ENCODE data around the gene MYBPHL. TPM values are rescaled to one million over a fixed set of nuclear protein-coding genes. Genes with fewer than 3 reads are reported as not detected.

Gene MYBPHL
- total and polyA plus RNA-seq, 2 of the 13 experiments (the other 11 are each of a cell fraction or from before 2014, with no cell fraction given): 3.7 to 3.8 TPM

DNA sequence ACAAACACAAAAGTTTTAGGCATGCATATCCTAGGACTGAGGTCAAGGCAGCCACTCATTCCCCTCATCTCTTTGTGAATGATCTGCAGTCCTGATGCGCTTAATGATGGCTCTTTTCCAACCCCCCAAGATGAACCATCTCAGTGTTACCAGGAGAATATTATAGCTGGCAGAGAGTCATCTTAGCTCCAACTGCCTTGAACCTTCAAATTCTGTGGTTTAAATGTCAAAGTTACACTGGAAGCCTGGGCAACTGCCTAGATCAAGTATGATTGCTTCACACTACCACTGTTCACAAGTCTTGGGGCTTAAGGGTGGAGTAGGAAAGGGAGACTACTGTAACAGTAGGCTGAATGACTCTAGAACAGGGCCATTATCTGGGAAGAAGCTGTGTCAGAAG, 8.0 kb upstream of the MYBPHL start:
- TF ChIP-seq, protein P1, sequence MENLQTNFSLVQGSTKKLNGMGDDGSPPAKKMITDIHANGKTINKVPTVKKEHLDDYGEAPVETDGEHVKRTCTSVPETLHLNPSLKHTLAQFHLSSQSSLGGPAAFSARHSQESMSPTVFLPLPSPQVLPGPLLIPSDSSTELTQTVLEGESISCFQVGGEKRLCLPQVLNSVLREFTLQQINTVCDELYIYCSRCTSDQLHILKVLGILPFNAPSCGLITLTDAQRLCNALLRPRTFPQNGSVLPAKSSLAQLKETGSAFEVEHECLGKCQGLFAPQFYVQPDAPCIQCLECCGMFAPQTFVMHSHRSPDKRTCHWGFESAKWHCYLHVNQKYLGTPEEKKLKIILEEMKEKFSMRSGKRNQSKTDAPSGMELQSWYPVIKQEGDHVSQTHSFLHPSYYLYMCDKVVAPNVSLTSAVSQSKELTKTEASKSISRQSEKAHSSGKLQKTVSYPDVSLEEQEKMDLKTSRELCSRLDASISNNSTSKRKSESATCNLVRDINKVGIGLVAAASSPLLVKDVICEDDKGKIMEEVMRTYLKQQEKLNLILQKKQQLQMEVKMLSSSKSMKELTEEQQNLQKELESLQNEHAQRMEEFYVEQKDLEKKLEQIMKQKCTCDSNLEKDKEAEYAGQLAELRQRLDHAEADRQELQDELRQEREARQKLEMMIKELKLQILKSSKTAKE (CRISPR knock-in tag; IDR thresholded peaks at IDR 0.05; ENCODE audit: borderline replicate concordance): no peak
- TF ChIP-seq, protein P2, sequence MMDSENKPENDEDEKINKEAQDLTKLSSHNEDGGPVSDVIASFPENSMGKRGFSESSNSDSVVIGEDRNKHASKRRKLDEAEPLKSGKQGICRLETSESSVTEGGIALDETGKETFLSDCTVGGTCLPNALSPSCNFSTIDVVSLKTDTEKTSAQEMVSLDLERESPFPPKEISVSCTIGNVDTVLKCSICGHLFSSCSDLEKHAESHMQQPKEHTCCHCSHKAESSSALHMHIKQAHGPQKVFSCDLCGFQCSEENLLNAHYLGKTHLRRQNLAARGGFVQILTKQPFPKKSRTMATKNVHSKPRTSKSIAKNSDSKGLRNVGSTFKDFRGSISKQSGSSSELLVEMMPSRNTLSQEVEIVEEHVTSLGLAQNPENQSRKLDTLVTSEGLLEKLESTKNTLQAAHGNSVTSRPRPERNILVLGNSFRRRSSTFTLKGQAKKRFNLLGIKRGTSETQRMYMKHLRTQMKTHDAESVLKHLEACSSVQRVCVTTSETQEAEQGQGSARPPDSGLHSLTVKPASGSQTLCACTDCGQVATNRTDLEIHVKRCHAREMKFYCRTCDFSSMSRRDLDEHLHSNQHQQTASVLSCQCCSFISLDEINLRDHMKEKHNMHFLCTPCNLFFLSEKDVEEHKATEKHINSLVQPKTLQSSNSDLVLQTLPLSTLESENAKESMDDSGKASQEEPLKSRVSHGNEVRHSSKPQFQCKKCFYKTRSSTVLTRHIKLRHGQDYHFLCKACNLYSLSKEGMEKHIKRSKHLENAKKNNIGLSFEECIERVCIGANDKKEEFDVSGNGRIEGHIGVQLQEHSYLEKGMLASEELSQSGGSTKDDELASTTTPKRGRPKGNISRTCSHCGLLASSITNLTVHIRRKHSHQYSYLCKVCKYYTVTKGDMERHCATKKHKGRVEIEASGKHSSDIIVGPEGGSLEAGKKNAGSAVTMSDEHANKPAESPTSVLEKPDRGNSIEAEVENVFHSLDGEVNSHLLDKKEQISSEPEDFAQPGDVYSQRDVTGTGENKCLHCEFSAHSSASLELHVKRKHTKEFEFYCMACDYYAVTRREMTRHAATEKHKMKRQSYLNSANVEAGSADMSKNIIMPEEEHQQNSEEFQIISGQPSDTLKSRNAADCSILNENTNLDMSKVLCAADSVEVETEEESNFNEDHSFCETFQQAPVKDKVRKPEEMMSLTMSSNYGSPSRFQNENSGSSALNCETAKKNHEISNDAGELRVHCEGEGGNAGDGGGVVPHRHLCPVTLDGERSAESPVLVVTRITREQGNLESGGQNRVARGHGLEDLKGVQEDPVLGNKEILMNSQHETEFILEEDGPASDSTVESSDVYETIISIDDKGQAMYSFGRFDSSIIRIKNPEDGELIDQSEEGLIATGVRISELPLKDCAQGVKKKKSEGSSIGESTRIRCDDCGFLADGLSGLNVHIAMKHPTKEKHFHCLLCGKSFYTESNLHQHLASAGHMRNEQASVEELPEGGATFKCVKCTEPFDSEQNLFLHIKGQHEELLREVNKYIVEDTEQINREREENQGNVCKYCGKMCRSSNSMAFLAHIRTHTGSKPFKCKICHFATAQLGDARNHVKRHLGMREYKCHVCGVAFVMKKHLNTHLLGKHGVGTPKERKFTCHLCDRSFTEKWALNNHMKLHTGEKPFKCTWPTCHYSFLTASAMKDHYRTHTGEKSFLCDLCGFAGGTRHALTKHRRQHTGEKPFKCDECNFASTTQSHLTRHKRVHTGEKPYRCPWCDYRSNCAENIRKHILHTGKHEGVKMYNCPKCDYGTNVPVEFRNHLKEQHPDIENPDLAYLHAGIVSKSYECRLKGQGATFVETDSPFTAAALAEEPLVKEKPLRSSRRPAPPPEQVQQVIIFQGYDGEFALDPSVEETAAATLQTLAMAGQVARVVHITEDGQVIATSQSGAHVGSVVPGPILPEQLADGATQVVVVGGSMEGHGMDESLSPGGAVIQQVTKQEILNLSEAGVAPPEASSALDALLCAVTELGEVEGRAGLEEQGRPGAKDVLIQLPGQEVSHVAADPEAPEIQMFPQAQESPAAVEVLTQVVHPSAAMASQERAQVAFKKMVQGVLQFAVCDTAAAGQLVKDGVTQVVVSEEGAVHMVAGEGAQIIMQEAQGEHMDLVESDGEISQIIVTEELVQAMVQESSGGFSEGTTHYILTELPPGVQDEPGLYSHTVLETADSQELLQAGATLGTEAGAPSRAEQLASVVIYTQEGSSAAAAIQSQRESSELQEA (CRISPR knock-in tag; IDR thresholded peaks at IDR 0.05; ENCODE audit: not compliant biosample characterization): no peak
- TF ChIP-seq ZNF644 (CRISPR knock-in tag; IDR thresholded peaks at IDR 0.05; ENCODE audit: low read depth) (no peak), ZSCAN12 (CRISPR knock-in tag; IDR thresholded peaks at IDR 0.05) (no peak), EHMT2 (IDR thresholded peaks at IDR 0.05; ENCODE audit: borderline replicate concordance, low read depth, low read length) (no peak)
- TF ChIP-seq, protein P3, sequence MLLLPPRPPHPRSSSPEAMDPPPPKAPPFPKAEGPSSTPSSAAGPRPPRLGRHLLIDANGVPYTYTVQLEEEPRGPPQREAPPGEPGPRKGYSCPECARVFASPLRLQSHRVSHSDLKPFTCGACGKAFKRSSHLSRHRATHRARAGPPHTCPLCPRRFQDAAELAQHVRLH (CRISPR knock-in tag; IDR thresholded peaks at IDR 0.05; ENCODE audit: borderline replicate concordance, low read depth): no peak
- TF ChIP-seq, protein P4, sequence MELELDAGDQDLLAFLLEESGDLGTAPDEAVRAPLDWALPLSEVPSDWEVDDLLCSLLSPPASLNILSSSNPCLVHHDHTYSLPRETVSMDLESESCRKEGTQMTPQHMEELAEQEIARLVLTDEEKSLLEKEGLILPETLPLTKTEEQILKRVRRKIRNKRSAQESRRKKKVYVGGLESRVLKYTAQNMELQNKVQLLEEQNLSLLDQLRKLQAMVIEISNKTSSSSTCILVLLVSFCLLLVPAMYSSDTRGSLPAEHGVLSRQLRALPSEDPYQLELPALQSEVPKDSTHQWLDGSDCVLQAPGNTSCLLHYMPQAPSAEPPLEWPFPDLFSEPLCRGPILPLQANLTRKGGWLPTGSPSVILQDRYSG (CRISPR knock-in tag; IDR thresholded peaks at IDR 0.05): no peak
- TF ChIP-seq, protein P5, sequence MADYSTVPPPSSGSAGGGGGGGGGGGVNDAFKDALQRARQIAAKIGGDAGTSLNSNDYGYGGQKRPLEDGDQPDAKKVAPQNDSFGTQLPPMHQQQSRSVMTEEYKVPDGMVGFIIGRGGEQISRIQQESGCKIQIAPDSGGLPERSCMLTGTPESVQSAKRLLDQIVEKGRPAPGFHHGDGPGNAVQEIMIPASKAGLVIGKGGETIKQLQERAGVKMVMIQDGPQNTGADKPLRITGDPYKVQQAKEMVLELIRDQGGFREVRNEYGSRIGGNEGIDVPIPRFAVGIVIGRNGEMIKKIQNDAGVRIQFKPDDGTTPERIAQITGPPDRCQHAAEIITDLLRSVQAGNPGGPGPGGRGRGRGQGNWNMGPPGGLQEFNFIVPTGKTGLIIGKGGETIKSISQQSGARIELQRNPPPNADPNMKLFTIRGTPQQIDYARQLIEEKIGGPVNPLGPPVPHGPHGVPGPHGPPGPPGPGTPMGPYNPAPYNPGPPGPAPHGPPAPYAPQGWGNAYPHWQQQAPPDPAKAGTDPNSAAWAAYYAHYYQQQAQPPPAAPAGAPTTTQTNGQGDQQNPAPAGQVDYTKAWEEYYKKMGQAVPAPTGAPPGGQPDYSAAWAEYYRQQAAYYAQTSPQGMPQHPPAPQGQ (CRISPR knock-in tag; IDR thresholded peaks at IDR 0.05; ENCODE audit: borderline replicate concordance): no peak
- 100% methylated on average over 1 of the region's 1 CpG for WGBS (ENCODE audit: low lambda C conversion rate)
- FAIRE-seq (no peak), DNase-seq (ENCODE audit: low spot score) (no peak), ATAC-seq (no peak)
- H3K79me2 ChIP-seq (ENCODE audit: insufficient read depth, low read length): no peaks in the 10 kb centered on the region
- no peak overlapping the region for H3K4me2 ChIP-seq (ENCODE audit: low read depth, low read length)
- no peak overlapping the region for H3K4me3 ChIP-seq (replicated peaks in 1 of 3; ENCODE audit: insufficient read depth in 1 of 3, low read depth in 2 of 3, low read length in 3 of 3)
- POLR2A ChIA-PET: no interaction called here
- CTCF ChIA-PET (ENCODE audit: low intra/inter-chr PET ratio, low total read pairs): no interaction called here
- intact Hi-C loops (cut with micrococcal nuclease; ENCODE audit: unreplicated experiment): no loop called here
- H3K4me1 ChIP-seq (ENCODE audit: insufficient read depth, low read length): peaks cover 21% of the 10 kb centered on the region
- H2AFZ ChIP-seq (ENCODE audit: low read length): no peak overlapping the region
- no peak overlapping the region for H3K27ac ChIP-seq (ENCODE audit: extremely low read length, insufficient read depth, low read length)
- BruUV-seq (replicated peaks): no TSS peak
- H4K20me1 ChIP-seq (ENCODE audit: insufficient read depth, low read length): no peaks in the 10 kb centered on the region
- H3K27me3 ChIP-seq (ENCODE audit: control insufficient read depth in 1 of 2, insufficient read depth in 2 of 2, low read length in 2 of 2): no peaks in the 10 kb centered on the region
- in situ Hi-C loops (cut with HindIII; ENCODE audit: extremely low pct_ligation_motif_present, low pct_unique_long_range_greater_than_20kb): no loop called here
- H3K9me3 ChIP-seq (ENCODE audit: low read length): no peaks in the 10 kb centered on the region
- no peak overlapping the region for H3K9ac ChIP-seq (ENCODE audit: insufficient read depth, low read depth, low read length)
- peaks cover 25 to 66% of the 10 kb centered on the region in 2 experiments for H3K36me3 ChIP-seq (replicated peaks in 1 of 2; ENCODE audit: control insufficient read depth in 1 of 2, insufficient read depth in 2 of 2, low read length in 2 of 2)
